H1 (cell line): ENCODE results near the gene CCL23. TPM values are rescaled to one million over a fixed set of nuclear protein-coding genes. Genes with fewer than 3 reads are reported as not detected.

ENCODE experiments used
- CHD1 ChIP-seq: IDR thresholded peaks from 2 replicates; pipeline ENCODE4 v1.6.1; 2012; ENCODE audit warnings: low read depth, low read length, improper control_type of control experiment
- RFX5 ChIP-seq: IDR thresholded peaks from 2 replicates; pipeline ENCODE4 v1.6.1; 2011; ENCODE audit warnings: low read depth, low read length, improper control_type of control experiment, borderline replicate concordance
- polyA plus RNA-seq, 7 experiments: library from polyadenylated mRNA; depleted of rRNA in 3 of 7; stranded (reverse) in 5 of 7; unstranded in 2 of 7; fragments of >200 nt in 5 of 7; fragments of 200-250 nt in 2 of 7; gene quantifications; 1 replicate in 5 of 7; 2 replicates in 1 of 7; 4 replicates in 1 of 7; pipeline versions ENCODE4 v1.2.1 to v1.2.3, GENCODE V29; 2011 to 2013; ENCODE audit warnings: missing spikeins in 2 of 7, mixed read lengths in 2 of 7
- total RNA-seq: library from RNA; stranded (reverse); fragmentation: NEBNext Ultra II Directional; extraction: Animal tissue kit (Norgen Biotek cat#: 25700); gene quantifications from 2 replicates; pipeline ENCODE4 v1.2.1, GENCODE V29; 2021

The CCL23 gene
- total and polyA plus RNA-seq, 2 of the 8 experiments (the other 6 are each of a cell fraction or from before 2014, with no cell fraction given), result not detected

DNA sequence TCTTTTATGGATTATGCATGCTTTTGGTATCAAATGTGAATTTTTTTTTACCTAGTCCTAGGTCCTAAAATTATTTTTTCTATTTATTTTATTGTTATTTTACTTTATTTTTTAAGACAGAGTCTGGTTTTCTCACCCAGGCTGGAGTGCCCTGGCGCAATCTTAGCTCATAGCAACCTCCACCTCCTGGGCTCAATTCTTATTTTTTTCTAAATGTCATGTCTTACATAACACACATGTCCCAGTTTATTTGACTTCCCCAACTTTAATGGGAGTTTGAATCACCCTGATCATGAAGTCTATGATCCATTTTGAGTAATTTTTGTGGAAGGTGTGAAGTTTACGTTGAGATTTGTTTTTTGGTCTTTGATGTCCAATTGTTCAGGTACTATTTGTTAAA, 43.0 kb upstream of the CCL23 start (continued):
- TF ChIP-seq RFX5, result no peak
- TF ChIP-seq CHD1, result no peak
